Umbilical cord (tissue), 2 donors: Measurements from ENCODE around the gene C22orf31. TPM values are rescaled to one million over a fixed set of nuclear protein-coding genes. Genes with fewer than 3 reads are reported as not detected.
A peak's percentile ranks its signal among the peaks of the same experiment; 100 is the strongest.
"Not testable (repeated sequence)": the region's sequence is repeated elsewhere in the genome, so short reads cannot be mapped to it uniquely, and the experiment has no call there.

ENCODE experiments used
- DNase-seq: peaks from one replicate; pipeline ENCODE4 v3.0.0-alpha.2; 2015; ENCODE audit warnings: low spot score
- total RNA-seq: library from RNA; depleted of rRNA; stranded (reverse); fragments of >200 nt; gene quantifications from one replicate; pipeline ENCODE4 v1.2.3, GENCODE V29; 2014; ENCODE audit warnings: low replicate concordance; ENCODE audit not compliant: insufficient read depth

C22orf31 gene
- not detected for total RNA-seq

GRCh38 chr22:29061773-29062172, at the start of gene C22orf31:
C22orf31 (minus strand) TSS chr22:29061831; CDS start chr22:29061792, 39 bp downstream.
- no peak for DNase-seq

GRCh38 chr22:29110946-29111345, 49.3 kb upstream of the C22orf31 start:
- no peak for DNase-seq

DNA sequence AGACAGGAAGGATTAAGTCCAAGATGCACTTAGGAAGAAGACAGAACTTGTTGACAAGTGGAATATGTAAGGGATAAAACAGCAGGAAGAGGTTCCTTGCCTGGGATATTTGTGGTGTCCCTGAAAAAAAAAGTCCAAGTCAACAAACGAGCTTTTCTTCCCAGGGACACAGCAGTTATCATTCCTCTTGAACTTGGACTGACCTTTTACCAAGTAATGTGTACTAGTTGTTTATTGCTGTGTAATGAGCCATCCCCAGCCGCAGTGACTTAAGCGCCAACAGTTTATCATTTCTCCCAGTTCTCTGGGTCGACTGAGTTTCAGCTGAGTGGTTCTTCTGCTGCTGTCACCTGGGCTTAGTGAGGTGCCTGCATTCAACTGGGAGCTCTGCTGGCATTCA, 48.2 kb upstream of the C22orf31 start:
- peak; percentile 53 for DNase-seq

DNA sequence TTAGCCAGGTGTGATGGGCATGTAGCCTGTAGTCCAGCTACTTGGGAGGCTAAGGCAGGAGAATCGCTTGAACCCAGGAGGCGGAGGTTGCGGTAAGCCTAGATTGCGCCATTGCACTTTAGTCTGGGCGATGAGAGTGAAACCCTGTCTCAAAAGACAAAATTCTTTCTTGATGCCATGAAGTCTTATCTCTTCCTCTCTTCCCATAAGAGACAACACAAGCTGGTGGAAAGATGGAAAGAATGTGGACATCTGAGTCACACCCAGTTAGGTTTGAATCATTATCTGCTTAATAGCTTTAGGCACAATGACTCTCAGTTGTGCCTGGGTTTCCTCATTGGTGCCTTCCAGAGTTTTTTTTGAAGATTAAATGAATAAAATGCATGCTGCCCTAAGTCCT, 46.5 kb upstream of the C22orf31 start:
- DNase-seq: peak; percentile 40

DNA sequence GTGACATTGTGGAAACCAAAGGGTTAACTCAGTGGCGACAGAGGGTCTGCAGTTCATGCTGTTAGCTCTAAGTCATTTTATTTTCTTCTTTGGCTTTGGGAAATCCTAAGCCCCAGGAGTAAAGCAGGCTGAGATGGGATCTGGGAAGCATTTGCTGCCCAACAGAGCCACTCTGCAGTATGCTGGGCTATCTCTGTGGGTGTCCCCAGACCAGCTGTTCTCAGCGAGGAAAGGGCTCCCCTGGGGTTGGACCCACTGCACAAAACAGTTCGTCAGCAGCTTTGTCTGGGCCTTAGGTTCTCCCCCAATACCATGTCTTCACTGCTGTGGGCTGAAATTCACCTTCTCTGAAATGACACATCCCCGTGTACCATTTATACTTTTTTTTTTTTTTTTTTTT, 45.2 kb upstream of the C22orf31 start:
- peak; percentile 18 for DNase-seq

GRCh38 chr22:29105468-29105867, 43.8 kb upstream of the C22orf31 start:
- peak; percentile 28 for DNase-seq

- DNase-seq: no peak
Observed at GRCh38 chr22:29103121-29103520, 41.5 kb upstream of the C22orf31 start.

GRCh38 chr22:29102300-29102699, 40.7 kb upstream of the C22orf31 start:
- no peak for DNase-seq

DNA sequence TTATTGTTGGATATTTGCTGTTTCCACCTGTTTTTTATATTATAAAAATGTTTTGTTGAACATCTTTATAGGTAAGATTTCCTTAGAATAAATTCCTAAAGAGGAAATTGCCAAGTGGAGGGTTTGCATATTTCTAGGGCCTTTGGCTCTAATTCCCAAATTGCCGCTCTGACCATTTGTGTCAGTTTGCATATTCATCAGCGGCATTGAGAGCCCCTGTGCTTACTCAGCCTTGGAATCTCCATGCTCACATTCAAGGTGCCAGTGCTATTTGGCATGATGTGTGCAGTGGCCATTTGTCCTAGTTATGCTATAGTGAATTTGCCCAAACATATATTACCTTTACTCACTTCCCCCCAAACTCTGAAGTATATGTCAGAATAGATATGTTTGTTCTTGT, 36.7 kb upstream of the C22orf31 start:
- no peak for DNase-seq

DNA sequence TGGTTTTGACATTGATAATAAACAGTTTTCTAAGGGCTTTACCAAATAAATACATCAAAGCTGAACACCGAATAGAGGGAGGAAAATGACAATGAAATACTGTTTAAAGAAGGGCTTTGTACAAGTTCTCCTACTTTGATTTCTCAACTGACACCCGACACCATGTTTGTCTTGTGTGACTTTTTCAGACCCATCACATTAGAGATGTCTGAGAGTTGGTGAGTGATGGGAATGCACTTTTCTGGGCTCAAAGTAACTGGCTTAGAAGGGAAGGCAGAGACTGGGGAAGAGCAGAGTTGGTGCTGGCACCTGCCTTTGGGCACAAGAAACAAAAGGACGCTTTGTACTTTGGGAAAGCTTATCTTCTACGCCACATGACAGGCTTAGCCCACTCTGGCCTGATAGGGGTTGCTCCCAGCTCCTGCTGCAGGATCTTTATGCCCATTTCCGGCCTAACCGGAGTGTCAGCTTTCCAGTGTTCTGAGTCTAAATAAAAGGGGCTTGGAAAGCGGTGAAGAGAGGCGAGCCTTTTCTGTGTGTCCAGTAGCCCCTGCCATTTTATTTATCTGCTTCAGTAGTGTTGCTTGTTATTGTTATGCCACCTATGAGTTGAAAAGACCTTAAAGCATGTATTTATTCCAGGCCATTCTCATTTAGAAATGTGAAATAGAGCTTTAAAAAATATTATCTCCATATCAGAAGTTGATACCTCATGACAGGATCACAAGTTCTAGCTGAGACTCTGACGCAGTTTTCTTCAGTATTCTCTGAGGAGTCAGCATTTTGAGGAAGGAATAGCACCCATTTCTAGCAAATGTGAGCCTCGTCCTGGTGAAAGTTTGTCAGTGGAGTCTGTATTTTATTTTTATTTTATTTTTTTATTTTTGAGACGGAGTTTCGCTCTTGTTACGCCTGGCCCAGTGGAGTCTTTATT, 35.4 kb upstream of the C22orf31 start:
- peak; percentile 42 for DNase-seq

DNA sequence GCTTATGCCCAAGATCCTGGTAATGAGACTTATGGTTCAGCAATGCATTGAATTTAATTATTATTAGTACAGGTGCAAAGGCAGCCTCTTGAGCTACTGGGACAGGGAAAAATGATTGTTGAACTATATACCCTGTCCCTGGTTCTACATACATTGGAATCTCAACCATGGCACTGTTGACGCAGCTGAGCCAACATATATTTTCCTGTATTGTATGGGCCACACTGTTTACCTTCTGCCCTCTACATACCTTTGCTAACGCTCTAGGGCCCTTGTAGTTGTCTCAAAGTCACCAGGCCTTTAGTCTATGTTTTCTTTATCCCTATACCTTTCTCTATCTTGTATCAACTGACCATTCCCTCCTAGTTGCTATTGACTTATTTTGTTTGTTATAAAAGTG, 33.8 kb upstream of the C22orf31 start:
- no peak for DNase-seq

DNA sequence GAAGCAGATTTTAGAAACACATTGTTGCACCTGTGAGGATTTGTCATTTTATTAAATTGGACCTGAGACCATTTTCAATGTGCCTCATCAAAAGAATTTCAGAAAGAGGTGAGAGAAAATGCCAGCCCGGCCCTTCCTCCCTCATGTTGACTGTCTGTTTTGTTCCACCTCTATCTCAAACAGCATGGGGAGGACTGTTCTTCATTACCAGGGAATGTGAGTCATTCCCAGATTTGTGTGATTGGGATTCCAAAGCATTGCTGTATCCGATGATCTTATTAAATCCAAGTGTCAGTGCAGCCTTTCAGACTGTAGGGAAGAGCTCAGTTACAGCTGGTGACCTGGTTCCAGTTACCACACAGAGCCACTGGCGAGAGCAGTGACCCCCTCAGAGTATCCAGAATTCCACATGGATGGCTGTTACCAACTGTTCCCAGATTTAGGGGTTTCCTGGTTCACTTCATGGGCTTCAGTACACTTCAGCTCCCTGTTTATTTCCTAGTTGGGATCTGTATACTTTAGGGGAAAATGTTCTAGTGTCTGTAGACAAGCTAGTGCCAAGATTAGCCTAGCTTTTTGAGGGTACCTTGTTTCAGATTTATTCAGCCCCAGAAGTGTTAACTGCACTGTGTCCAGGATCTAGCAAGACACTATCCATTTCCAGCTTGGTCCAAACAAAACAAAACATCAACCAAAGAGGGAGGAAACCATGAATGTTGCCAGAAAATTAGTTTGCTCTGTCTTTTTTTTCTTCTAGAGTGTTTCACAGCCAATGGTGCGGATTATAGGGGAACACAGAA, 32.1 kb upstream of the C22orf31 start:
- peak; percentile 25 for DNase-seq

GRCh38 chr22:29093030-29093429, 31.4 kb upstream of the C22orf31 start:
- DNase-seq: no peak

GRCh38 chr22:29092243-29092642, 30.6 kb upstream of the C22orf31 start:
- no peak for DNase-seq

DNA sequence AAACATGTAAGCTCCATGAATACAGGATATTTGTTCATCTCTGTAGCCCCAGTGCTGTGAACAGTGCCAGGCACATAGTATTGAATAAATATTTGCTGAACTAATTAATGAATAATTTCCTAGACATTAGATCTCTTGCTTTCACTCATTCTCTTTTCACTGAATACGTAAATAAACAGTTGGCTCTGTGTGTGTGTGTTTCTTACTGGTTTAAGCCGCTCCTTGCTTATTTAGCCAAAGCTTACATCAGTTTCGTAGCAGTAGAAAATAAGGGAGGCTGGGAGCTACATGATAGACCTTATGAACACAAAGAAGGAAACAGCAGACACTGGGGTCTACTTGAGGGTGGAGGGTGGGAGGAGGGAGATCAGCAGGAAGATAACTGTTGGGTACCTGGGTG, 28.4 kb upstream of the C22orf31 start:
- DNase-seq: no peak

DNA sequence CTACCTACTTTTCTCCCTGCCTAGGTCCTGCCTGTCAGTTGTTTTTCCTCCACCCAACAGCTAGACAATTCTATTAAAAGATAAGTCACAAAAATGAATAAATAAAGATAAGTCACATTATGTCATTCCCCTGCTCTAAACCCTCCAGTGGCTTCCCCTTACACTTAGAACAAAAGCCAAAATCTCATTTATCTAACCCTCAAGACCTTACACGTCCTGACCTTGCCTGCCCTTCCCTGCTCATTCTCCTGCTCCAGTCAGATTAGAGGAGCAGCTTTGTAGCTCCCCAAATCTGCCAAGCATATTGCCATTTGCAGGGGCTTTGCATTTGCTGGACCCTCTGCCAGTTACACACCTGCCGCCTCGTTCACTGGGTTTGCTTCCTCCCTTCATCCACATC, 27.9 kb upstream of the C22orf31 start:
- no peak for DNase-seq

DNA sequence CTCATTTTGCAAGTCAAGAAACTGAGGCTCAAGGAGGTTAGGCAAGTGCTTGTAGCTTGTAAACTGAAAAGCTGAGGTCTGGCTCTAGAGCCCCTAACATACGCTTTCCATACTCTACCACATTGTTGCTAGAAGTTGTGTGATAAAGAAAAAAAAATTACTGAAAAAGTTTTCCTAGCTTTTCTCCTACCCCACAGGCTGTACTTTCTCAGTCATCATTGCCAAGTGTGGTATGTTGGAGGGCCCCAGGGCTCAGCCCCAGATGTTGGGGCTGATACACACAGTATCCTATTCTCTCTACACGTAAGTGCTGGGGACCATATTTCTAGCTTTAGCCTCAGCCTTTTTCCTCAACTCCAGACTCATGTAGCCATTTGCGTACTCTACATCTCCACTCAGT, 27.2 kb upstream of the C22orf31 start:
- DNase-seq: no peak

DNA sequence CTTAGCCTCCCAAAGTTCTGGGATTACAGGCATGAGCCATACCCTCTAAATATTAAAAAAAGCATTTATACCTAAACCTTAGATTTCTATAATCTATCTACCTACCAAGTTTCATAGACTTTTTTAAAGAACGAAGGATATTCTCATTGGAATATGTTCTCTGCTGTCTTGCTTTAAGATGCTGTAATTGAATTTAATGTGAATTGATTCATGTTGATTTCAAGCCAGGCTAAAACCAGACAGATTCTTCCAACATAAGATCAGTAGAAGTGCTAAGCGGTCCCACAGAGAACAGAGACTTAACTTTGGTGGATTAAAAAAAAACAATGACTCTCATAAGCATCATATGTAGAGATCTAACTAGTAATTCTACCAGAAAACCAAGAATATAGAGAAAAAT, 25.4 kb upstream of the C22orf31 start:
- DNase-seq: no peak

DNA sequence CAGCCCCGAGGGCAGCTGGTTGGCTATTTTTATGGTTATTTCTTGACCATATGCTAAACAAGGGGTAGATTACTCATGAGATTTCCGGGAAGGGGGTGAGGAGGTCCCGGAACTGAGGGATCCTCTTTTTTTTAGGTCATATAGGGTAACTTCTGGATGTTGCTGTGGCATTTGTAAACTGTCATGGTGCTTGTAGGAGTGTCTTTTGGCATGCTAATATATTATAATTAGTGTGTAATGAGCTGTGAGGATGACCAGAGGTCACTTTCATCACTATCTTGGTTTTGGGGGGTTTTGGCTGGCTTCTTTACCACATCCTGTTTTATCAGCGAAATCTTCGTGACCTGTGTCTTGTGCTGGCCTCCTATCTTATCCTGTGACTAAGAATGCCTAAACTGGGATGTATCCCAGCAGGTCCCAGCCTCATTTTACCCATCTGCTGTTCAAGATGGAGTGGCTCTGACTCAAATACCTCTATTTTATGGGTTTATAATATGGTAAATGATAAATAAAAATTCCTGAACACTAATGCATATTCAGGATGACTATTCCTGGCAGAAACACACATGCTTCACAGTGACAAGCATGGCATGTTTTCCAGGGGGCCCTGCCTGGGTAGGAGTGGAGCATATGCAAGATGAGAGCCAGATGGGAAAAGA, 22.4 kb upstream of the C22orf31 start:
- DNase-seq: no peak

GRCh38 chr22:29083576-29083932, 21.9 kb upstream of the C22orf31 start:
- DNase-seq: not testable (repeated sequence)

DNA sequence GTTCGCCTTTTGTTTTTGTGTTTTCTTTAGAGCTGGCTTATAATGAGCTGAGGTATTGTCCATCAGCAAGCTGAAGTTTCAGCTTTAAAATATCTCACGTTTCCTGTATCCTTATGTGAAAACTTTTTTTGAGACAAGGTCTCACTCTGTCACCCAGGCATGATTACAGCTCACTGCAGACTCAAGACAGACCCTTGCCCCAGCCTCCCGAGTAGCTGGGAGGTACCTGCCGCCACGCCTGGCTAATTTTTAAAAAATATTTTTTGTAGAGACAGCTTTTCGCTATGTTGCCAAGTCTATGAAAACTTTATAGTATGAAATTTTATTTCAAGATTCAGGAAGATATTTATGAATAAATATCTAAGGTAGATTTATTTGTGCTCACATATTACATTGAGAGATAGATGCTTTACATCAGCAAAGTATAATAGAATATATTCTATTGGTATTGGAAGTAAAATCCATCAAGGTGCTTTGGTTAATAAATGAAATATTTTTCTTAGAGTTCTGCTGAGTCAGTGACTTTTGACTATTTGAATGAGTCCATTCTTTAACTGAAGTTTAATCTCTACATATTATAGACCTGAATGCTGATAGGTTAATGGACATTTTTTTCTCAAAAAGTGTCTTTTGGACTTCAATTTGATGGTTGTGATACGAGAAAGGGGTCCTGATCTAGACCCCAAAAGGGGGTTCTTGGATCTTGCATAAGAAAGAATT, 21.4 kb upstream of the C22orf31 start:
- no peak for DNase-seq
